Sciatic nerve (tissue), 1 donor: ENCODE data around the gene PSMB11. TPM values are rescaled to one million over a fixed set of nuclear protein-coding genes. Genes with fewer than 3 reads are reported as not detected.

ENCODE experiments used
- total RNA-seq: library from RNA; stranded (reverse); fragmentation: NEBNext Ultra II Directional; extraction: Animal tissue kit (Norgen Biotek cat#: 25700); gene quantifications from one replicate; pipeline ENCODE4 v1.2.1, GENCODE V29; 2021
- donor health status: DM: no; HTN: no; CAD: no.

The PSMB11 gene
- total RNA-seq, 1 donor from 2014 or later = not detected

Other genes with a start within 250 kb of the PSMB11 start
- 9.7 TPM for gene SLC7A7, start 226.8 kb upstream of the PSMB11 start, total RNA-seq
- gene MRPL52, start 212.3 kb upstream of the PSMB11 start, total RNA-seq = 34.0 TPM
- 138 TPM for gene MMP14, start 205.6 kb upstream of the PSMB11 start, total RNA-seq
- 106 TPM for gene LRP10, start 170.5 kb upstream of the PSMB11 start, total RNA-seq
- 0.62 TPM for gene REM2, start 159.0 kb upstream of the PSMB11 start, total RNA-seq
- 87.3 TPM for gene RBM23, start 123.1 kb upstream of the PSMB11 start, total RNA-seq
- 44.6 TPM for gene PRMT5, start 112.8 kb upstream of the PSMB11 start, total RNA-seq
- gene HAUS4, start 85.1 kb upstream of the PSMB11 start, total RNA-seq = 39.9 TPM
- gene AJUBA, start 59.7 kb upstream of the PSMB11 start, total RNA-seq = 24.8 TPM
- 8.1 TPM for gene C14orf93, start 32.1 kb upstream of the PSMB11 start, total RNA-seq
- 70.1 TPM for gene PSMB5, start 7.3 kb upstream of the PSMB11 start, total RNA-seq
- 6.5 TPM for gene CDH24, start 15.3 kb downstream of the PSMB11 start, total RNA-seq
- 166 TPM for gene ACIN1, start 52.9 kb downstream of the PSMB11 start, total RNA-seq
- 32.2 TPM for gene C14orf119, start 53.3 kb downstream of the PSMB11 start, total RNA-seq
- gene CIROP, start 62.8 kb downstream of the PSMB11 start, total RNA-seq = not detected
- gene CEBPE, start 77.0 kb downstream of the PSMB11 start, total RNA-seq = 0.31 TPM
- gene SLC7A8, start 141.4 kb downstream of the PSMB11 start, total RNA-seq = 15.0 TPM
- gene RNF212B, start 195.7 kb downstream of the PSMB11 start, total RNA-seq = not detected
- gene HOMEZ, start 243.9 kb downstream of the PSMB11 start, total RNA-seq = 8.3 TPM